AG04450 (cell line): ENCODE results near the gene PRCP. TPM values are rescaled to one million over a fixed set of nuclear protein-coding genes. Genes with fewer than 3 reads are reported as not detected.

Source experiments
- CTCF ChIA-PET: fragments of 300-600, 350-600 bp; formaldehyde crosslinking; extraction: SDS; loops from one replicate; lab custom pipeline; 2022; ENCODE audit warnings: antibody characterized with exemption, inconsistent platforms; lab: Charles Lee
- POLR2A ChIA-PET: fragments of 350-600 bp; formaldehyde crosslinking; extraction: SDS; loops from one replicate; lab custom pipeline; 2021; ENCODE audit warnings: antibody characterized with exemption, inconsistent platforms; lab: Yijun Ruan, JAX
- DNase-seq: peaks from one replicate; pipeline ENCODE4 v3.0.0-alpha.2; 2011; ENCODE audit warnings: low read depth, low spot score
- H3K27ac ChIP-seq: one replicate; pipeline ENCODE4 v1.5.1; 2012; ENCODE audit warnings: low read depth, low read length, control low read depth
- H3K27me3 ChIP-seq: one replicate; pipeline ENCODE4 v1.6.0; 2012; ENCODE audit warnings: low read length; ENCODE audit not compliant: control insufficient read depth, insufficient read depth
- H3K4me3 ChIP-seq: 2 replicates; pipeline ENCODE4 v1.5.1; 2011; ENCODE audit warnings: mild to moderate bottlenecking, low read depth, low read length, control low read depth
- H3K9me3 ChIP-seq: 2 replicates; pipeline ENCODE4 v1.5.1; 2012; ENCODE audit warnings: low read length; ENCODE audit not compliant: control insufficient read depth, insufficient read depth
- CTCF ChIP-seq: IDR thresholded peaks from 2 replicates; pipeline ENCODE4 v1.5.1; 2011; ENCODE audit warnings: low read depth, low read length, control low read depth, inconsistent platforms
- polyA plus RNA-seq: library from polyadenylated mRNA; depleted of rRNA; stranded (reverse); fragments of >200 nt; gene quantifications from 2 replicates; pipeline ENCODE4 v1.2.3, GENCODE V29; 2011

PRCP gene
- polyA plus RNA-seq, 1 experiment: 157 TPM

- H3K9me3 ChIP-seq: no peaks in the 10 kb centered on the region
- ChIA-PET CTCF (interaction anchor here (0.9 kb wide), 1 partner anchor 16 kb away, joined by 3 read pairs; no protein-coding TSS in a partner anchor), POLR2A (no interaction called here)
- H3K27me3 ChIP-seq: no peaks in the 10 kb centered on the region
- no peak for DNase-seq
- TF ChIP-seq CTCF: no peak
- no peak overlapping the region for H3K4me3 ChIP-seq
- no peak overlapping the region for H3K27ac ChIP-seq
These were observed 42.1 kb upstream of the PRCP start for GRCh38 chr11:82942376-82942775.

- Histone ChIP-seq H3K4me3 (no peak overlapping the region), H3K9me3 (no peaks in the 10 kb centered on the region), H3K27me3 (no peaks in the 10 kb centered on the region), H3K27ac (no peak overlapping the region)
- TF ChIP-seq CTCF: no peak
- ChIA-PET CTCF (no interaction called here), POLR2A (no interaction called here)
- DNase-seq: no peak
These were observed 39.2 kb upstream of the PRCP start for GRCh38 chr11:82939456-82939855.

- DNase-seq: no peak
- H3K4me3 ChIP-seq: no peak overlapping the region
- no peaks in the 10 kb centered on the region for H3K9me3 ChIP-seq
- CTCF ChIA-PET: interaction anchor here (1.1 kb wide), 1 partner anchor 10 kb away, joined by 5 read pairs; no protein-coding TSS in a partner anchor
- no peak overlapping the region for H3K27ac ChIP-seq
- no peak for TF ChIP-seq CTCF
- H3K27me3 ChIP-seq: no peaks in the 10 kb centered on the region
- POLR2A ChIA-PET: no interaction called here
These were observed 37.3 kb upstream of the PRCP start for GRCh38 chr11:82937554-82937953.

GRCh38 chr11:82936261-82936660 lies 36.0 kb upstream of the PRCP start:
- POLR2A ChIA-PET: no interaction called here
- TF ChIP-seq CTCF: no peak

GRCh38 chr11:82932564-82932963 lies 32.3 kb upstream of the PRCP start:
- H3K27ac ChIP-seq: no peak overlapping the region
- H3K4me3 ChIP-seq: no peak overlapping the region
- DNase-seq: no peak
- CTCF ChIA-PET: interaction anchor here (0.5 to 1.6 kb wide), 4 partner anchors 8 to 78 kb away, joined by 3 to 6 read pairs (median 4); no protein-coding TSS in a partner anchor
- H3K9me3 ChIP-seq: no peaks in the 10 kb centered on the region
- no peak for TF ChIP-seq CTCF
- H3K27me3 ChIP-seq: no peaks in the 10 kb centered on the region
- POLR2A ChIA-PET: no interaction called here

More at GRCh38 chr11:82936261-82936660, 36.0 kb upstream of the PRCP start:
- Histone ChIP-seq H3K27ac (no peak overlapping the region), H3K27me3 (no peaks in the 10 kb centered on the region), H3K9me3 (no peaks in the 10 kb centered on the region), H3K4me3 (no peak overlapping the region)
- no peak for DNase-seq
- CTCF ChIA-PET: no interaction called here
